Measurements from ENCODE around the gene CFAP73.
"Not testable (repeated sequence)": the region's sequence is repeated elsewhere in the genome, so short reads cannot be mapped to it uniquely, and the experiment has no call there.

The CFAP73 gene

GRCh38 chr12:113196582-113196981 lies 47.1 kb downstream of the CFAP73 start:
- DNase-seq: no peak

GRCh38 chr12:113196990-113197389 lies 47.5 kb downstream of the CFAP73 start:
- peak; percentile 46 for DNase-seq

- no peak for DNase-seq
Observed at GRCh38 chr12:113197518-113198077, 48.1 kb downstream of the CFAP73 start.

- no peak for DNase-seq
Observed at GRCh38 chr12:113198296-113198695, 48.8 kb downstream of the CFAP73 start.

- DNase-seq: no peak
Observed at GRCh38 chr12:113200021-113200797, 50.7 kb downstream of the CFAP73 start.

GRCh38 chr12:113201187-113202177 lies 52.0 kb downstream of the CFAP73 start:
- no peak for DNase-seq

GRCh38 chr12:113202300-113203075 lies 53.0 kb downstream of the CFAP73 start:
- DNase-seq: no peak

- no peak for DNase-seq
Observed at GRCh38 chr12:113203852-113204760, 54.6 kb downstream of the CFAP73 start.

- no peak for DNase-seq
Observed at GRCh38 chr12:113204804-113205203, 55.3 kb downstream of the CFAP73 start.

- DNase-seq: not testable (repeated sequence)
Observed at GRCh38 chr12:113206802-113207201, 57.3 kb downstream of the CFAP73 start.

- DNase-seq: no peak
Observed at GRCh38 chr12:113207613-113208040, 58.1 kb downstream of the CFAP73 start.

- no peak for DNase-seq
Observed at GRCh38 chr12:113208041-113208934, 58.8 kb downstream of the CFAP73 start.

All from NCI-H2029 treated with DMSO at 0.1 percent for 48 hours (cell line).